H1 (cell line): ENCODE results near the gene LRRK1. TPM values are rescaled to one million over a fixed set of nuclear protein-coding genes. Genes with fewer than 3 reads are reported as not detected.

Experiments used
- GABPA ChIP-seq: IDR thresholded peaks from 2 replicates; pipeline ENCODE4 v1.6.1; 2011; ENCODE audit warnings: mild to moderate bottlenecking, low read length, moderate library complexity, borderline replicate concordance; ENCODE audit not compliant: insufficient read depth
- NANOG ChIP-seq: IDR thresholded peaks from 2 replicates; pipeline ENCODE4 v1.6.1; 2011; ENCODE audit warnings: low read length, low read depth, mild to moderate bottlenecking, inconsistent platforms; ENCODE audit not compliant: insufficient read depth, poor library complexity, severe bottlenecking
- RFX5 ChIP-seq: IDR thresholded peaks from 2 replicates; pipeline ENCODE4 v1.6.1; 2011; ENCODE audit warnings: low read depth, low read length, improper control_type of control experiment, borderline replicate concordance
- RNF2 ChIP-seq: fragments of 200-900, 300-1000 bp; sonication (generic); IDR thresholded peaks from 2 replicates; pipeline ENCODE4 v1.7.1; 2016; ENCODE audit warnings: borderline replicate concordance, low read depth, mild to moderate bottlenecking, antibody characterized with exemption, low read length; ENCODE audit not compliant: poor library complexity, severe bottlenecking; ENCODE audit errors: missing control alignments
- polyA plus RNA-seq, 7 experiments: library from polyadenylated mRNA; depleted of rRNA in 3 of 7; stranded (reverse) in 5 of 7; unstranded in 2 of 7; fragments of >200 nt in 5 of 7; fragments of 200-250 nt in 2 of 7; gene quantifications; 1 replicate in 5 of 7; 2 replicates in 1 of 7; 4 replicates in 1 of 7; pipeline versions ENCODE4 v1.2.1 to v1.2.3, GENCODE V29; 2011 to 2013; ENCODE audit warnings: missing spikeins in 2 of 7, mixed read lengths in 2 of 7
- total RNA-seq: library from RNA; stranded (reverse); fragmentation: NEBNext Ultra II Directional; extraction: Animal tissue kit (Norgen Biotek cat#: 25700); gene quantifications from 2 replicates; pipeline ENCODE4 v1.2.1, GENCODE V29; 2021

Gene LRRK1
- total and polyA plus RNA-seq, 2 of the 8 experiments (the other 6 are each of a cell fraction or from before 2014, with no cell fraction given), result 1.2 to 3.6 TPM

- TF ChIP-seq RNF2 (no peak), RFX5 (no peak), NANOG (no peak), GABPA (no peak)
- TF ChIP-seq, all 59 proteins: peak for 0
Observed at GRCh38 chr15:100930306-100930848, 11.2 kb downstream of the LRRK1 start (continued).
